Measurements from ENCODE around the gene RORB.

RORB gene

GRCh38 chr9:74609671-74610405 is 112.7 kb downstream of the RORB start:
- no peak for DNase-seq

- no peak for DNase-seq
These were observed 113.5 kb downstream of the RORB start for GRCh38 chr9:74610523-74611061.

DNA sequence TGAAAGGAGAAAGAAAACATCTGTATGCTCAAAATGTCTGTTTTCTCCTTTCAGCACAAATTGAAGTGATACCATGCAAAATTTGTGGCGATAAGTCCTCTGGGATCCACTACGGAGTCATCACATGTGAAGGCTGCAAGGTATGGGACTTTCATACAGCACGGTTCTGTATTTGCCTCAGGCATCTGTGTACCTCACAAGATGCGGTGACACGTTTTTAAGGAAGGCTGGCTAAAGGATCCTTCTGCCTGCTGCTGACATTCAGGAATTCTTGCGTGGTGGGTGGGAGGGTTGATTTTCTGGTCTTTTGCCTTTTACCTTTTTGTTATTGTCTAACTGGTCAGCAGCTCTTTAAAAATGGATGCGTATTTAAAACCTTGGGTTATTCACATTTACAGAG is 133.1 kb downstream of the RORB start:
- DNase-seq, result no peak

- no peak for DNase-seq
These were observed 142.0 kb downstream of the RORB start for GRCh38 chr9:74639112-74639511.

- no peak for DNase-seq
These were observed 145.2 kb downstream of the RORB start for GRCh38 chr9:74642376-74642775.

DNA sequence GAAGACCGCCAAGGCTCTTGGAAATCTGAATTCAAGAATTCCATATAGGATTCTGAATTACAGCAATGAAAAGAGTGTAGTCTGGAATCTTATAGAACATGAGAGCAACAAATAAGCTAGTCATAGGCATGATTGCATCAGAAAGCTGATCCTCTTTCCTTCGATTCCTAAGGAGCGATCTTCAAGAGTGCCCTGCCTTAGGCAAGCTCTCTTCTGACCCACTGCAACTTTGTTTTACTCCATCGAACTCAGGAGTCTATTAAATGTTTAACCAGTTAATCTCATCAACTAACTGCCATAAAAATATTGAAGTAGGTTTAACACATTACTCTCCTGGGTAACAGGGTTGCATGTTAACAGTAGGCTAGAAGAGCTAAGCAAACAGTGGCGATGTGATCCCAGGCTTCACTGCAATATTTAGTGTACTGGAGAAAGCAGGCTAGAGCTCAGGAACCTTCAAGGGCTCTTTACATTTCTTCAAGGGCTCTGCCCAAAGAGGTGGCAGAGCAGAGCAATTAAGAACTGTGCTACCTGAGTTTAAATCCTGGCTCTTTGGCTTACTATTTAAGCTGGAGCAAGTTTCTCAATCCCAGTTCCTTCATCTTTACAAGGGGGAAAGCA is 146.3 kb downstream of the RORB start:
- DNase-seq, result no peak

- DNase-seq, result no peak
These were observed 146.9 kb downstream of the RORB start for GRCh38 chr9:74644023-74644422.

DNA sequence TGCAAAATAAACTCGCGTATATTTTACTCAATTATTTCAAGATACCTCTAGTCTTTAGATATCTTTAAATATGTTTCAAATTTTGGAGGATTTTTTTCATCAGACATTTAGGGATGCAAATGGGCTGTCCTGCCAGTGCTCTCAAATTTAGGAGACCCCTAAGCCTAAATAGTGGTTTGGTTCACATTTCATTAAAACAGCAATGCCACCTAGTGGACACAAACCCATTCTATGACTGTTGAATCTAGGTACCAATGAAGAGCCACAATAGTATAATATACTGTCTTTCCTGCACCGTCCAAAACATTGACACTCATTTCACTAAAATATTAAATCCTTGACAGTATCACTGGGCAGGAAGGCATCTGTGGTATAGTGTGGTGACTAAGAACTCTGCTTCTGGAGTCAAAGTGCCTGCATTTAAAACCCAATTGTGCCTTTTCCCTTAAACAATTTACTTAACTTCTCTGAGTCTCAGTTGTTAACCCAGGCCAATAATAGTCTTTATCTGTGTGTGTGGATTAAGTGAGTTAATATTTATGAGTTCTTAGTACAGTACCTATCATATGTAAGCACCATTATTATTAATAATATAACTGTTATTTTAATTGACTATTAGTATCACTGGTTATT is 148.0 kb downstream of the RORB start:
- DNase-seq, result no peak

DNA sequence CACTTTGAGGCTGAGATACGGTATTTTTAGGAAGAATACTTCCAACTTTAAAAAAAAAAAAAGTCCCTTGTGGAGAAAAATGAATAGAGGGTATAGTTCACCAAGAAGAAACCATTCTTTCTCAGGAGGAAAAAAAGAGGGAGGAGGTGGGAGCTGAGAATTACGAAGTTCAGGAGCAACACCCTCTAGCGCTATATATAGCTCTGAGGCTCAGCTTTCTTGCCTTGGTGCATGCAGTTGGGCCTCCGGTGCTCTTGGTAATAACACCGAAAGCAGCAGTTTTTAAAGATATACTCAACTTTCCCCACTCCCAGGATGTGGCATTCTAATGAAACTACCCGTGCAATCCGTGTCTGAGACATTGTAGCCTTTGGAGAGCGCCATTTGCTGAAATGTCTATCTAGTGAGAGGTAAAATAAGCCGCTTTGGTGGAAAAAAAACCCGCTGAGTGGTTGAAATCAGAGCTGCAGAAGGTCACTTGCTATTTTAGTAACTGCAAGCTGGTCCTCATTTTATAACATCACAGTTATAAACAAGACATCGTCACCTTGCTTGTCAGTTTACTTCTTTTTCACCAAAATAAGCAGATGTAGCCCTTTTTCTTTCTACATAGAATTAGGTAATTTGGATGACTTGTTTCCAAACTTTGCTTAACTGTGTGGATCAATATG is 156.4 kb downstream of the RORB start:
- no peak for DNase-seq

DNA sequence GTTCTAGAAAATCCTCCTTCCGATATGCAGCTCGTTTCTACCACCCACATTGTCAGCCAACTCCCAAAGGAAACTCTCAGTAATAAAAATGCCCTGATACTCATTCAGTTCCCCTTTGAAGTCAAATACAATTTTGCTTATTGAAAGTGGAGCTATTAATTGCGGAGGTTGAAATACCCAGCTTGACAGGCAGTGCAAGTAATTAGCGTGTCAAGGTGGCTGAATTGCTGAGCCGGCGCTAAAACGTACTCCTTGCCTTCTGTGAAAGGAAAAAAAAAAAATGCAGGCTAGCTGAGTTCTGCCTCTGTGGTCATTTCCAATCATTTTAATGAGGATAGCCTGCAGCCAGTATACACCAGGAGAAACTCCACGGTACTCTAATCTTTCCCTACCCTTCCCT is 165.5 kb downstream of the RORB start:
- DNase-seq, result no peak

DNA sequence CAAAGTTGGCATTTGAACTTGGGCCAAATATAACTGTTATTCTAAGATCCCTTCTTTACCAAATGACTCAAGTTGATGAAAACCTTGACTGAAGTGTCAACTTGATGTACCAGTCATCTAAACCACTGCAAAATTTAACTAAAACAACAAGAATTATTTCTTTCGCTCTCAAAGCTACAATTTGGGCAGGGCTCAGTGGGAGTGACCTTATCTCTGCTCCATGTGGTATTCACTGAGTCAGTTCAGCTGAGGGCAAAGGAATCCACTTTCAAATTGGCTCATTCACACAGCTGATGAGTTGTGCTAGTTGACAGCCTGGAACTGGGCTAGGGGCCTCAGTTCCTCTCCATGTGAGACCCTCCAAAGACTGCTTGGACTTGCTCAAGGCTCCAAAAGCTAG is 166.3 kb downstream of the RORB start:
- no peak for DNase-seq

DNA sequence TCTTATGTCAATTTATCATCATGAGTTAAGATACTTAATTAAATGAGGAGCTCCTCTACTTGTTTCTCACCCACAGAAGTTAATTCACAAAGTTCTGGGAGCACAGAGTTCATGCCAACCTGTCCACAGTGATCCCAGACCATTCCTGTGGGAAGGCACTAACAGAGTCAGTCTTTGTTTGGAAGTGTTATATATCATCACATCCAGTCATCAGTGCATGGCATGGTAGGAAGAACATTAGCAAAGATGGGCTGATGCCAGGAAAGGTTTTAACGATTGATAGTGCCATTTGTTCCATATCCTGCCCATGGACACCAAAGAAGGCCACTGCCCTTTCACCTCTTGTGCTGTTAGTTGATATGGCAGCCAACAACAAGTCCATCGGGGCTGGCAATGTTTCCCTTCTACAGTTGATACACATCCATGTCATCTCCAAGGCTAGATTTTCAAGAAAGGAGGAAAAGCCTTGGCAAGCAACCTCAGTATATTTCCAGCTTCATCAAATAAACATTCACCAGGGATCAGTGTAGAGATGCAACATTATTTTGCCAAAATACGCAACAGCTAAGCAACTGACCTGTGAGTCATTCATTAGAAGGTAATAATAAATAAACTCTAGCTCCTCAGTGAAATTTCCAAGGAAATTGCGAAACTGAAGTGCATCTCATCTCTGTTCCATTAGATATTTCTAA is 169.6 kb downstream of the RORB start:
- no peak for DNase-seq

GRCh38 chr9:74672237-74672636 is 175.1 kb downstream of the RORB start:
- DNase-seq, result no peak

DNA sequence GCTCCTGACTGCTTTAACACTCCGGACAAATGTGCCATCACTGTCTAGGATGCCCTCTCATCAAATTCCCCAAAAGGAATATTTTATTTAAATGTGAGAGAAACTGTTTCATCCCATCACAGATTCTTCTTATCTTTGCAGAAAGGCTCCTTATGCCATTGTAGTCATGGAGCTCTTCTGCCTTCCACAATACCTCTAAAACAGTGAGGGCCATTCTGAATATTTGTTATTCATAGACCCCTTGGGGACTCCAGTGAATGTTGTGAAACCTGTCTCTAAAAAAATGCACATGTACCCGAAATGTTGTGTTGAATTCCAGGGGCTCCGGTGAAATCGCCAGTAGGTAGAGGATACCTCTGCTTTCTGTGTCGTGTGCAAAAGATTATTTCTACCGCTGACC is 176.9 kb downstream of the RORB start:
- no peak for DNase-seq

GRCh38 chr9:74681906-74682305 is 184.8 kb downstream of the RORB start:
- DNase-seq, result no peak

- DNase-seq, result no peak
These were observed 186.2 kb downstream of the RORB start for GRCh38 chr9:74683322-74683721.

DNA sequence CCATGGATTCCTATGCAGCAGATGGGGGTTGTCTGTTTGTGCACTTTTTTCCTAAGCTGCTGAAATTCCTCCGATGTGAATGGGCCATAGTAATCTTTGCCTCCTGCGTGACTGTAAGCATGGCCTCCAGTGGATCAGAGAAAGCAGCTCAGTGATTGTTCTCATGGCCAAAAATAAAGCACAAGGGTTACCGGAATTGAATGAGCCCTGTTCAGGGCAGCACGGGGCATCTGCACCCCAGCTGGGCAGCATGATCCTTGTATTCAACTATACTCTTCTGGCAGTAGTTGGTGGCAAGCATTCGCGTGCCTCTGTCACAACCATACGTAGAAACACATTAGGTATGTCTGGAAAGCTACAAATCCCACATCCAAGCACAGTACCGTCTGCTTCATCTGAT is 193.9 kb downstream of the RORB start:
- no peak for DNase-seq

DNA sequence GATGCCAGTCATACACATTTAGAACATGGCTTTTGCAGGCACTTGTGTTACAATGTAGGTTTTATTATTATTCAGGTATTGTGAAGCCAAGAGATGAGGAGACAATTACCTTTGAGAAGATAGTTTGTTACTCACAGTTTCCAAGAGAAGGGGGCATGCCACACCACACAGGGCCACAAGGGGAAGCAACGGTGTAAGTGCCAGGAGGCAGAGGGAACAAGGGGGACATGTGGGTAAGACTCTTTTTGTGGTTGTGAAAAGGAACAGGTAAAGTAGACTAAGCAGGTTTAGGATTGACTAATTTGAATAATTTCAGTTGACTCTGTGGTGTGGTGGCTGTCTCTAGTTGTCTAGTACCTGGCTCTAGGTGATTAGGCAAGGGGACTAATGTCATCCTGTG is 199.4 kb downstream of the RORB start:
- DNase-seq, result no peak

DNA sequence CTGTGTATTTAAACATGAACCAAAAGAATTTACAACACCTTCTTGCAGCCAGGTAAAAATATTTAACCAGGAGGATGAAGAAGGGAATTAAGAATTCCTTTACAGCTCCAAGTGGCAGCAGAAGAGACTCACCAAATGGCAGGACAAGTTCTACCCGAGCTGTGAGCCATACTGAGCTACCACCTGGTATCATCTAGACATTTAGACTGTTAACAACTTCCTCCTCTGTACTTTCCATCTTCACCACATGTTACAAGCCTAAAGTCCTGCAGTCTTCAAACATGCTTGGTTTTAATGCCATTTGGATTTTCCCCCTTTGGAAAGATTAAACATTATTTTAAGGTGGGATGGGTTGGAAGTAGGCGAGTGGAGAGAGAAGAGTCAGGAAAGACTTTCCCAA is 200.4 kb downstream of the RORB start:
- DNase-seq, result no peak

DNA sequence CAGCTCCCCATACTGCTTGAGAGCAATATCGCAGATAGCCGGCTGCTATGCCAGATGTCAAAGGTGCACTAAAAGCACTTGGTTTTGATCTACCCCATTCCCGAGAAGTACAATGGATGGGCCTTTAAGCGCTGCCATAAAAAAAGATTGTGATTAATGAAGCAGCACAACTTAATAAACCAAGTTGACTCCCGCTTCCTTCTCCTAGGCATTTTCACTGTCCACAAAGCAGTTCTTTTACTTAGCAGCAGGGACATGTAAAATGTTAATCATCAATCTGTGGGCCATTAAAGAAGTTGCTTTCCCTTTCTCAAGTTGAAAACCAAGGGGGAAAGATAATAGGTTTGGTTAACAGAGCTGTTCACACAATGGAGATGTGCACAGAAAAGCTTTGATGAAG is 214.2 kb downstream of the RORB start:
- no peak for DNase-seq

- no peak for DNase-seq
These were observed 221.6 kb downstream of the RORB start for GRCh38 chr9:74718709-74719108.

- DNase-seq, result no peak
These were observed 222.2 kb downstream of the RORB start for GRCh38 chr9:74719306-74719705.

Data from activated T-cell treated with anti-CD3 and anti-CD28 coated beads for 4 hours (primary cell).